Neuronal stem cell (in vitro differentiated cells): Measurements from ENCODE around the gene SUGCT.

Experiments used
- DNase-seq: peaks from one replicate; pipeline ENCODE4 v3.0.0-alpha.2; 2013; ENCODE audit warnings: low spot score
- H2AFZ ChIP-seq: one replicate; pipeline ENCODE4 v1.6.1; 2013; ENCODE audit warnings: mild to moderate bottlenecking, low read length, inconsistent platforms
- H2AK5ac ChIP-seq: 2 replicates; pipeline ENCODE4 v1.6.1; 2013; ENCODE audit warnings: low read depth, mild to moderate bottlenecking, inconsistent platforms, low read length, moderate library complexity, mixed read lengths
- H2BK120ac ChIP-seq: 2 replicates; pipeline ENCODE4 v1.6.1; 2013; ENCODE audit warnings: low read depth, mild to moderate bottlenecking, inconsistent platforms, low read length, moderate library complexity, mixed read lengths
- H2BK12ac ChIP-seq: one replicate; pipeline ENCODE4 v1.6.1; 2013; ENCODE audit warnings: low read length, inconsistent platforms
- H2BK15ac ChIP-seq: 2 replicates; pipeline ENCODE4 v1.6.1; 2013; ENCODE audit warnings: mild to moderate bottlenecking, low read length, inconsistent platforms, mixed read lengths
- H2BK5ac ChIP-seq: one replicate; pipeline ENCODE4 v1.6.1; 2013; ENCODE audit warnings: inconsistent platforms, mild to moderate bottlenecking, low read length, moderate library complexity
- H3K14ac ChIP-seq: one replicate; pipeline ENCODE4 v1.6.1; 2013; ENCODE audit warnings: low read length, inconsistent platforms
- H3K18ac ChIP-seq: 2 replicates; pipeline ENCODE4 v1.6.1; 2013; ENCODE audit warnings: low read length, inconsistent platforms
- H3K23ac ChIP-seq: 2 replicates; pipeline ENCODE4 v1.6.1; 2013; ENCODE audit warnings: low read depth, mild to moderate bottlenecking, mixed read lengths, low read length, inconsistent platforms; ENCODE audit not compliant: poor library complexity
- H3K27ac ChIP-seq: replicated peaks from 3 replicates; pipeline ENCODE4 v1.5.1; 2013; ENCODE audit warnings: low read length, inconsistent platforms
- H3K27me3 ChIP-seq, 3 experiments: 2 replicates each; pipeline ENCODE4 v1.6.1; 2013; ENCODE audit warnings: low read length in 3 of 3, mild to moderate bottlenecking in 2 of 3, inconsistent platforms in 1 of 3, low read depth in 1 of 3, mixed read lengths in 1 of 3, moderate library complexity in 1 of 3; ENCODE audit not compliant: control insufficient read depth in 3 of 3, insufficient read depth in 3 of 3
- H3K36me3 ChIP-seq, 2 donors: replicated peaks in 1 of 2; 2 replicates each; pipeline ENCODE4 v1.6.1; 2013; ENCODE audit warnings: low read length in 2 of 2; ENCODE audit not compliant: control insufficient read depth in 2 of 2, insufficient read depth in 2 of 2
- H3K4ac ChIP-seq: 2 replicates; pipeline ENCODE4 v1.6.1; 2013; ENCODE audit warnings: inconsistent platforms, mild to moderate bottlenecking, low read length, moderate library complexity
- H3K4me1 ChIP-seq, 2 donors: 1 replicate in 1 of 2; 2 replicates in 1 of 2; pipeline ENCODE4 v1.6.1; 2013; ENCODE audit warnings: low read length in 2 of 2, low read depth in 1 of 2; ENCODE audit not compliant: control insufficient read depth in 2 of 2, insufficient read depth in 1 of 2
- H3K4me2 ChIP-seq: one replicate; pipeline ENCODE4 v1.6.1; 2013; ENCODE audit warnings: mild to moderate bottlenecking, low read length, inconsistent platforms; ENCODE audit not compliant: insufficient read depth, poor library complexity, severe bottlenecking
- H3K4me3 ChIP-seq, 2 donors: 2 replicates each; pipeline ENCODE4 v1.5.1; 2013; ENCODE audit warnings: low read length in 2 of 2, mild to moderate bottlenecking in 2 of 2, inconsistent platforms in 1 of 2, moderate library complexity in 1 of 2
- H3K79me1 ChIP-seq: one replicate; pipeline ENCODE4 v1.6.1; 2013; ENCODE audit warnings: low read depth, mild to moderate bottlenecking, inconsistent platforms, low read length, moderate library complexity
- H3K9ac ChIP-seq: one replicate; pipeline ENCODE4 v1.6.1; 2013; ENCODE audit warnings: mild to moderate bottlenecking, low read depth, low read length, inconsistent platforms; ENCODE audit not compliant: poor library complexity
- H3K9me3 ChIP-seq, 2 donors: replicated peaks in 1 of 2; 2 replicates each; pipeline versions ENCODE3 to v1.6.1; 2013; ENCODE audit warnings: low read length in 2 of 2, mild to moderate bottlenecking in 2 of 2, inconsistent platforms in 1 of 2, low read depth in 1 of 2, mixed read lengths in 1 of 2, moderate library complexity in 1 of 2; ENCODE audit not compliant: control insufficient read depth in 2 of 2, insufficient read depth in 1 of 2
- H4K8ac ChIP-seq: one replicate; pipeline ENCODE4 v1.6.1; 2013; ENCODE audit warnings: low read depth, mild to moderate bottlenecking, inconsistent platforms, low read length, moderate library complexity
- H4K91ac ChIP-seq: one replicate; pipeline ENCODE4 v1.6.1; 2013; ENCODE audit warnings: low read length, low read depth, mild to moderate bottlenecking, inconsistent platforms; ENCODE audit not compliant: poor library complexity
- WGBS, 2 donors: extraction: QIAGEN DNeasy Blood & Tissue Kit; methylation state at CpG; one replicate each; pipeline ENCODE4 v1.1.7; 2013; ENCODE audit warnings: missing lambda C conversion rate in 2 of 2, mixed read lengths in 1 of 2; ENCODE audit not compliant: insufficient read length in 2 of 2, insufficient replicate concordance in 1 of 2; ENCODE audit errors: extremely low coverage in 2 of 2; 5-methylcytosine and 5-hydroxymethylcytosine counted together

The SUGCT gene

DNA sequence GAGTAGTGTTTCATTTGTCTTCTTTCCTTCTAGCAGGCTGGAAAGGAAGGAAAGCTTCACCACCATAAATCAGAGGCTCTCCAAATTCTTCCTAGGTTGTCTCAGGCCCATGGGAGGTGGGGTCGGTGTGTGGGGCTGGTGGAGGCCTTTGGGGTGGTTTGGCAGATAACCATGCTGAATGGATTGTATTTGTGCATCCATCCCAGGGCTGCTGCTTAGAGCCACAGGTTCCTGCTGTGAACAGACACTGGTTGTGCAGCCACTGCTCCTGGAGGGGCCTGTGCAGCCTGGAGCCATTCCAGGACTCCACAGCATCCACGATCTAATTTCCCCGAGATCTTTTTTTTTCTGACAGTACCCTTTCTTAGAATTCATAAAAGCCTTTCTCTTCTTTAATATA, 741.8 kb downstream of the SUGCT start:
- H3K79me1 ChIP-seq: no peaks in the 10 kb centered on the region
- no peak overlapping the region for H2BK15ac ChIP-seq
- H4K91ac ChIP-seq: no peak overlapping the region
- no peak overlapping the region for H3K4me2 ChIP-seq
- H2BK5ac ChIP-seq: no peak overlapping the region
- no peak overlapping the region for H3K9ac ChIP-seq
- no peak overlapping the region for H3K4ac ChIP-seq
- no peak overlapping the region for H3K18ac ChIP-seq
- DNase-seq: no peak
- H3K4me3 ChIP-seq: no peak overlapping the region
- peaks cover 0 to 4% of the 10 kb centered on the region in 2 donors for H3K9me3 ChIP-seq
- H3K23ac ChIP-seq: no peak overlapping the region
- no peak overlapping the region for H2AFZ ChIP-seq
- H2BK12ac ChIP-seq: no peak overlapping the region
- no peaks in the 10 kb centered on the region for H3K36me3 ChIP-seq
- no CpG with 5 or more reads among the region's 3 CpGs for WGBS, 2 donors
- H2AK5ac ChIP-seq: no peak overlapping the region
- H3K14ac ChIP-seq: no peak overlapping the region
- H3K27ac ChIP-seq: no peak overlapping the region
- H3K4me1 ChIP-seq: peaks cover 0 to 1% of the 10 kb centered on the region in 2 donors
- no peaks in the 10 kb centered on the region for H3K27me3 ChIP-seq
- H2BK120ac ChIP-seq: no peak overlapping the region
- no peak overlapping the region for H4K8ac ChIP-seq

DNA sequence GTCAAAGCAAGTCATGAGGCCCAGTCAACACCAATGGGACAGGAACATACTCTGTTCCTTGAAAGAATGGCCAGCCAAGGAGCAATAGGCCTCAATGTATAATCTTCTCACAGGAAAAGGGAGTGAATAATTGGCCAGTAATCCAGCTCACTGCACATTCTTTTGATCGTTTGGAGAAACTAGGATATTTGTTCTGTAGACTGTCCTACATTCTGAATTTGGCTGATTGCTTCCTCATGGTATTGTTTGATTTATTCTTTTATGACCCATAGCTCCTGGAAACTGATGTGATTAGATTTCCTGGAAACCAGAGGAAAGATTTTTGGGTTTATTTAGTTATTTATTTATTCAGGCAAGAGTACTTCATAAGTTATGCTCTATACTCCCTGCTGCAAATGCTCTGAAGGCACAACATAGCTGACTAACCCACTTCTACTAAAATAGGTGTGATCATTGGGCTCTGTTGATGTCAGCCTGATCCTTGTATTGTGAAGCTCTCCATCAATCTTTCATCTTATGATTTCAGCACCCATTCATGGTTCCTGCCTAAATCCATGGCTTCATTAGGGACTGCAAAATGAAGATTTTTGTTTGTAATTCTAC, 745.2 kb downstream of the SUGCT start:
- Histone ChIP-seq H3K23ac (no peak overlapping the region), H3K4me1 (peaks cover 0 to 1% of the 10 kb centered on the region in 2 donors), H3K36me3 (no peaks in the 10 kb centered on the region), H3K4ac (no peak overlapping the region), H2BK15ac (no peak overlapping the region), H2BK120ac (no peak overlapping the region), H4K91ac (no peak overlapping the region), H3K9me3 (peaks cover 0 to 4% of the 10 kb centered on the region in 2 donors), H3K79me1 (no peaks in the 10 kb centered on the region), H3K14ac (no peak overlapping the region), H3K4me2 (no peak overlapping the region), H3K4me3 (no peak overlapping the region), H3K9ac (no peak overlapping the region), H3K27ac (no peak overlapping the region), H3K18ac (no peak overlapping the region), H3K27me3 (no peaks in the 10 kb centered on the region), H2BK5ac (no peak overlapping the region), H2AFZ (no peak overlapping the region), H2AK5ac (no peak overlapping the region), H4K8ac (no peak overlapping the region), H2BK12ac (no peak overlapping the region)
- DNase-seq: no peak
- no CpG with 5 or more reads among the region's 1 CpG for WGBS, 2 donors

DNA sequence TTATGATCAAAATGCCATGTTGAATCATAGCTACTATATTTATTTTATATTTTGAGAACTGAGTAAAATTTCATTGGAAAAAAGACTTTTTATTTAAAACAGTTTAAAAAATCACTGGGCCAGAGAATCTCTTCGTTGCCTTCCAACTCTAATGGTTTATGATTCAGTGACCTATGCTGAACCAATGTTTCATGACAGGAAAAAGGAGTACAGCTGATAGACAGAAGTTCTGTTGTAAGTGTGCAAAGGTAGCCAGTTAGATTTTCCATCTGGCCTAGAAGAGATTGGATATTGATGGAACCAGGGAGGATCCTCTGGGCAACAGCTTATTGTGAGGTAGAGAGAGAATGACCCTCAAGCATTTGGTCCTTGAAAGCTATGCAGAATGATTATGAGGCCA, 745.8 kb downstream of the SUGCT start:
- Histone ChIP-seq H3K4me3 (no peak overlapping the region), H3K36me3 (no peaks in the 10 kb centered on the region), H3K9me3 (peaks cover 0 to 4% of the 10 kb centered on the region in 2 donors), H2BK15ac (no peak overlapping the region), H3K27me3 (no peaks in the 10 kb centered on the region), H3K14ac (no peak overlapping the region), H3K9ac (no peak overlapping the region), H3K18ac (no peak overlapping the region), H2BK12ac (no peak overlapping the region), H2BK120ac (no peak overlapping the region), H3K27ac (no peak overlapping the region), H3K4me2 (no peak overlapping the region), H3K4ac (no peak overlapping the region), H3K79me1 (no peaks in the 10 kb centered on the region), H4K91ac (no peak overlapping the region), H3K23ac (no peak overlapping the region), H3K4me1 (peaks cover 0 to 1% of the 10 kb centered on the region in 2 donors), H2AFZ (no peak overlapping the region), H2BK5ac (no peak overlapping the region), H4K8ac (no peak overlapping the region), H2AK5ac (no peak overlapping the region)
- DNase-seq: no peak
- WGBS, 2 donors: no CpG with 5 or more reads among the region's 1 CpG

DNA sequence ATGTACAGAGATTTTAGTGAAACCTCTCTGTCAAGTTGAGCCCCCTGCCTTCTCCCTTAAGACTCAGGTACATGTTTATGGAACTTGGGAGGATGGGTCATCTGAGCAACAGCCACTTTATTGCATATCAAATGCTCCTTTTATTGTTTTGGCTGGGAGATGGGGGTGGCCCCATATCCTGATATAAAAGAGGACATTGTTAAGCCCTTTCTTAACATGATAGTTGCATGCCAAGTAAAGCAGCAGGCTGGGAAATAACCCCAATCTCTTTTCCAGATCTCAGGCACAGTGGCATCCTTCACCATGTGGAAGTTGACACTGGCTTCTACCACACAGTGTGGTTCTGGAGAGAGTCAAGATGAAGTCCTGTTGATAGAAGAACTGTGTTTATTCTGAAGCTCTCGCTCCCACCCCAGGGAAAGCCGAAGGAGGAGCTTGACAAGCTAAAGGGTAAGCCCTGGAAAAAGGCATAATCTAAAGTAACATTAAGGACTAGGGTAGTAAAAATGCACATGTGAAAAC, 746.7 kb downstream of the SUGCT start:
- H2BK15ac ChIP-seq: no peak overlapping the region
- no peak overlapping the region for H2BK120ac ChIP-seq
- no peak overlapping the region for H3K27ac ChIP-seq
- no peaks in the 10 kb centered on the region for H3K79me1 ChIP-seq
- H3K4me1 ChIP-seq: peaks cover 0 to 1% of the 10 kb centered on the region in 2 donors
- no peak overlapping the region for H3K14ac ChIP-seq
- no CpG with 5 or more reads among the region's 2 CpGs for WGBS, 2 donors
- H2AK5ac ChIP-seq: no peak overlapping the region
- H3K4me2 ChIP-seq: no peak overlapping the region
- H3K9ac ChIP-seq: no peak overlapping the region
- H3K9me3 ChIP-seq: peaks cover 0 to 4% of the 10 kb centered on the region in 2 donors
- no peak overlapping the region for H3K23ac ChIP-seq
- no peak overlapping the region for H3K4me3 ChIP-seq
- no peaks in the 10 kb centered on the region for H3K27me3 ChIP-seq
- no peak overlapping the region for H2AFZ ChIP-seq
- no peak overlapping the region for H2BK5ac ChIP-seq
- H2BK12ac ChIP-seq: no peak overlapping the region
- no peaks in the 10 kb centered on the region for H3K36me3 ChIP-seq
- H4K91ac ChIP-seq: no peak overlapping the region
- no peak overlapping the region for H3K18ac ChIP-seq
- no peak for DNase-seq
- no peak overlapping the region for H3K4ac ChIP-seq
- H4K8ac ChIP-seq: no peak overlapping the region
